HepG2 (cell line): ENCODE results near the gene PARS2. TPM values are rescaled to one million over a fixed set of nuclear protein-coding genes. Genes with fewer than 3 reads are reported as not detected.

ENCODE experiments used
- ATAC-seq: fragments of 200-7000 bp; cut with Tn5 transposase; 3 replicates; pipeline ENCODE4 v1.9.1; 2020; ENCODE audit warnings: mild to moderate bottlenecking, moderate library complexity
- BruUV-seq: library from RNA; stranded (reverse); fragments of 400-500 nt; replicated peaks from 2 replicates; lab custom pipeline; 2021; lab: Mats Ljungman, UMichigan
- CTCF ChIA-PET: fragments of 300-600 bp; formaldehyde crosslinking; extraction: SDS; loops from one replicate; lab custom pipeline; 2021; ENCODE audit warnings: low total read pairs, inconsistent platforms, low intra/inter-chr PET ratio; lab: Yijun Ruan, JAX
- POLR2A ChIA-PET: fragments of 350-600 bp; sonication (Branson Sonifier 250); formaldehyde crosslinking; loops from one replicate; lab custom pipeline; 2020; ENCODE audit warnings: antibody characterized with exemption, inconsistent platforms; lab: Yijun Ruan, JAX
- DNase-seq: peaks from one replicate; pipeline ENCODE4 v3.0.0-alpha.2; 2015; ENCODE audit warnings: low spot score
- FAIRE-seq: peaks from 3 replicates; lab custom pipeline; 2011; peaks lifted over from hg19 to GRCh38; lab: Jason Lieb, UNC
- H2AFZ ChIP-seq: one replicate; pipeline ENCODE4 v1.6.1; 2011; ENCODE audit warnings: low read length, inconsistent platforms
- H3K27ac ChIP-seq: fragments of 300-600 bp; 3 replicates; pipeline ENCODE4 v1.8.0; 2011; ENCODE audit warnings: mixed run types, mild to moderate bottlenecking, mixed read lengths, low read length, inconsistent platforms; ENCODE audit not compliant: insufficient read depth; ENCODE audit errors: extremely low read length
- H3K27me3 ChIP-seq, 2 experiments: fragments of 200-600 bp in 1 of 2; 2 replicates in 1 of 2; 3 replicates in 1 of 2; pipeline versions ENCODE4 v1.6.0 to v1.8.0; 2011; ENCODE audit warnings: low read length in 2 of 2, mild to moderate bottlenecking in 2 of 2, moderate library complexity in 2 of 2, inconsistent platforms in 1 of 2; ENCODE audit not compliant: insufficient read depth in 2 of 2, control insufficient read depth in 1 of 2
- H3K36me3 ChIP-seq, 2 experiments: fragments of 200-600 bp in 1 of 2; replicated peaks in 1 of 2; 2 replicates in 1 of 2; 3 replicates in 1 of 2; pipeline versions ENCODE4 v1.5.1 to v1.8.0; 2011; ENCODE audit warnings: low read length in 2 of 2, inconsistent platforms in 1 of 2; ENCODE audit not compliant: insufficient read depth in 2 of 2, control insufficient read depth in 1 of 2
- H3K4me1 ChIP-seq: 2 replicates; pipeline ENCODE4 v1.5.1; 2012; ENCODE audit warnings: low read length, inconsistent platforms; ENCODE audit not compliant: insufficient read depth
- H3K4me2 ChIP-seq: 2 replicates; pipeline ENCODE4 v1.6.0; 2011; ENCODE audit warnings: low read depth, low read length, inconsistent platforms
- H3K4me3 ChIP-seq, 3 experiments: fragments of 200-600 bp in 1 of 3; sonication (generic), shearing (Covaris generic) in 1 of 3; replicated peaks in 1 of 3; 2 replicates each; pipeline ENCODE4 v1.5.1; 2011 to 2016; ENCODE audit warnings: low read length in 3 of 3, inconsistent platforms in 2 of 3, low read depth in 2 of 3, mild to moderate bottlenecking in 2 of 3, control low read depth in 1 of 3, mixed read lengths in 1 of 3; ENCODE audit not compliant: insufficient read depth in 1 of 3
- H3K79me2 ChIP-seq: one replicate; pipeline ENCODE4 v1.6.1; 2011; ENCODE audit warnings: low read length, inconsistent platforms; ENCODE audit not compliant: insufficient read depth
- H3K9ac ChIP-seq: 2 replicates; pipeline ENCODE4 v1.6.0; 2011; ENCODE audit warnings: mild to moderate bottlenecking, low read depth, low read length, inconsistent platforms; ENCODE audit not compliant: insufficient read depth
- H3K9me3 ChIP-seq: 2 replicates; pipeline ENCODE4 v1.5.1; 2012; ENCODE audit warnings: mild to moderate bottlenecking, low read length
- H4K20me1 ChIP-seq: 2 replicates; pipeline ENCODE4 v1.6.0; 2011; ENCODE audit warnings: inconsistent platforms, mild to moderate bottlenecking, low read length, moderate library complexity; ENCODE audit not compliant: insufficient read depth
- CTCF ChIP-seq: sonication (generic); formaldehyde crosslinking; IDR thresholded peaks from 2 replicates; pipeline ENCODE4 v1.5.0; 2020; ENCODE audit warnings: mild to moderate bottlenecking, missing genetic modification reagents, moderate library complexity
- FOSL2 ChIP-seq: sonication (generic); formaldehyde crosslinking; IDR thresholded peaks from 2 replicates; pipeline ENCODE4 v1.4.0; 2020; ENCODE audit warnings: missing genetic modification reagents
- HNF4A ChIP-seq: sonication (generic); formaldehyde crosslinking; IDR thresholded peaks from 2 replicates; pipeline ENCODE4 v1.4.0; 2020; ENCODE audit warnings: missing genetic modification reagents
- MIER2 ChIP-seq: IDR thresholded peaks from 2 replicates; pipeline ENCODE4 v1.6.1; 2016; ENCODE audit warnings: missing biosample characterization, missing genetic modification reagents
- NPAS2 ChIP-seq: sonication (generic); formaldehyde crosslinking; IDR thresholded peaks from 2 replicates; pipeline ENCODE4 v1.8.0; 2022; ENCODE audit warnings: mild to moderate bottlenecking, missing genetic modification reagents, borderline replicate concordance
- PATZ1 ChIP-seq: sonication (generic); formaldehyde crosslinking; IDR thresholded peaks from 2 replicates; pipeline ENCODE4 v1.4.0; 2020; ENCODE audit warnings: missing genetic modification reagents
- PPARG ChIP-seq: conservative IDR thresholded peaks from 2 replicates; pipeline ENCODE4 v1.6.1; 2016; ENCODE audit warnings: missing biosample characterization, missing genetic modification reagents
- SP1 ChIP-seq, 2 experiments: fragments of 450-650 bp in 1 of 2; sonication (generic) in 1 of 2; formaldehyde crosslinking in 1 of 2; IDR thresholded peaks; 2 replicates each; pipeline versions ENCODE4 v1.4.0 to v1.6.1; 2016 to 2020; ENCODE audit warnings: missing genetic modification reagents in 1 of 2
- SP4 ChIP-seq: sonication (generic); formaldehyde crosslinking; IDR thresholded peaks from 2 replicates; pipeline ENCODE4 v1.8.1; 2023; ENCODE audit warnings: mild to moderate bottlenecking, missing genetic modification reagents
- SP5 ChIP-seq: IDR thresholded peaks from 2 replicates; pipeline ENCODE4 v1.6.1; 2016; ENCODE audit warnings: low read depth, borderline replicate concordance
- TEAD3 ChIP-seq: optimal IDR thresholded peaks from 2 replicates; pipeline ENCODE3; 2016; ENCODE audit warnings: borderline replicate concordance
- ZBED4 ChIP-seq: sonication (generic); formaldehyde crosslinking; IDR thresholded peaks from 2 replicates; pipeline ENCODE4 v1.4.0; 2020; ENCODE audit warnings: missing genetic modification reagents, borderline replicate concordance
- ZNF331 ChIP-seq: sonication (generic); formaldehyde crosslinking; IDR thresholded peaks from 2 replicates; pipeline ENCODE4 v1.4.0; 2020; ENCODE audit warnings: missing genetic modification reagents
- ZNF343 ChIP-seq: sonication (generic); formaldehyde crosslinking; IDR thresholded peaks from 2 replicates; pipeline ENCODE4 v1.4.0; 2020; ENCODE audit warnings: mild to moderate bottlenecking, missing genetic modification reagents
- ZNF614 ChIP-seq: IDR thresholded peaks from 2 replicates; pipeline ENCODE4 v1.6.1; 2018; ENCODE audit warnings: missing biosample characterization, missing genetic modification reagents, inconsistent platforms, borderline replicate concordance
- WGBS: methylation state at CpG from one replicate; pipeline ENCODE4 v1.1.6; 2017; ENCODE audit warnings: low lambda C conversion rate; 5-methylcytosine and 5-hydroxymethylcytosine counted together
- in situ Hi-C: cut with HindIII; loops from 2 replicates; pipeline ENCODE4 v1.10.0; 2017; ENCODE audit warnings: low pct_unique_long_range_greater_than_20kb; ENCODE audit not compliant: extremely low pct_ligation_motif_present
- intact Hi-C: fragments of 100-400 bp; cut with micrococcal nuclease; formaldehyde crosslinking; loops from one replicate; pipeline ENCODE4 v1.10.0; 2022; ENCODE audit not compliant: unreplicated experiment
- polyA plus RNA-seq, 8 experiments: library from polyadenylated mRNA; depleted of rRNA in 3 of 8; stranded (reverse) in 7 of 8; unstranded in 1 of 8; fragments of >200 nt; fragmentation: Illumina TruSeq in 4 of 8; extraction: Trizol in 4 of 8; gene quantifications; 2 replicates each; pipeline versions ENCODE4 v1.2.1 to v1.2.3, GENCODE V29; 2011 to 2016; ENCODE audit warnings: low read depth in 4 of 8, missing spikeins in 1 of 8, mixed read lengths in 1 of 8; ENCODE audit not compliant: insufficient read depth in 1 of 8
- total RNA-seq, 5 experiments: library from RNA; depleted of rRNA; stranded (reverse); fragments of >200 nt; fragmentation: Illumina TruSeq; extraction: Trizol; gene quantifications; 2 replicates each; pipeline ENCODE4 v1.2.3, GENCODE V29; 2016; ENCODE audit warnings: low read depth in 1 of 5

PARS2 gene
- total and polyA plus RNA-seq, 2 of the 13 experiments (the other 11 are each of a cell fraction or from before 2014, with no cell fraction given) = 2.4 to 4.6 TPM

GRCh38 chr1:54794451-54795355 lies 30.4 kb upstream of the PARS2 start:
- DNase-seq = peak; percentile 83
- in situ Hi-C loops (no loop called here), intact Hi-C loops (loop anchor here (2.0 to 5.0 kb wide), 2 partner anchors 30 to 77 kb away; partner anchors contain the start of genes PARS2 and TTC4)
- Histone ChIP-seq H3K4me2 (peak overlapping the region; percentile 44), H3K9me3 (0 out of 2 replicates have a peak, but pooled peaks cover 7% of the 10 kb centered on the region), H3K36me3 (no peaks in the 10 kb centered on the region), H4K20me1 (no peaks in the 10 kb centered on the region), H3K4me1 (peaks cover 62% of the 10 kb centered on the region), H3K79me2 (no peaks in the 10 kb centered on the region), H3K4me3 (no peak overlapping the region), H2AFZ (no peak overlapping the region), H3K27ac (peak overlapping the region; percentile 44), H3K27me3 (no peaks in the 10 kb centered on the region), H3K9ac (no peak overlapping the region)
- 0% methylated on average over 4 of the region's 4 CpGs for WGBS
- ATAC-seq = peak; percentile 94
- ChIA-PET CTCF (interaction anchor here (1.5 kb wide), 1 partner anchor 16 kb away, joined by 4 read pairs; no protein-coding TSS in a partner anchor), POLR2A (interaction anchor here (1.0 kb wide), 1 partner anchor 596 kb away, joined by 3 read pairs; no protein-coding TSS in a partner anchor)
- BruUV-seq = no TSS peak
- FAIRE-seq = peak; percentile 81
- peak; percentile 39; the same call in 1 of the 2 replicates for TF ChIP-seq ZNF614 (CRISPR knock-in tag)
- no peak for TF ChIP-seq ZBED4
- TF ChIP-seq CTCF (CRISPR knock-in tag) = peak; percentile 63
- 0 out of 2 replicates have a peak, but pooled peaks have one; percentile 5 for TF ChIP-seq PPARG
- peak; percentile 28; the same call in 1 of the 2 replicates for TF ChIP-seq FOSL2
- TF ChIP-seq SP5 = peak; percentile 70
- TF ChIP-seq SP1 (IDR thresholded peaks at IDR 0.05) = no peak
- TF ChIP-seq SP1 (CRISPR knock-in tag; IDR thresholded peaks at IDR 0.05) = peak; percentile 59; the same call in 1 of the 2 replicates
- 0 out of 2 replicates have a peak, but pooled peaks have one; percentile 25 for TF ChIP-seq MIER2 (CRISPR knock-in tag)
- peak; percentile 87 for TF ChIP-seq TEAD3
- no peak for TF ChIP-seq ZNF343 (CRISPR knock-in tag)
- TF ChIP-seq ZNF331 = 0 out of 2 replicates have a peak, but pooled peaks have one; percentile 44
- peak; percentile 57 for TF ChIP-seq SP4 (CRISPR knock-in tag)
- TF ChIP-seq HNF4A (CRISPR knock-in tag) = peak; percentile 54; the same call in 1 of the 2 replicates
- no peak for TF ChIP-seq NPAS2 (CRISPR knock-in tag)
- TF ChIP-seq PATZ1 (CRISPR knock-in tag) = peak; percentile 68
